Neutrophil (primary cell): ENCODE results near the gene MARF1.

Source experiments
- H3K27ac ChIP-seq: fragments of 200-600 bp; sonication (generic); 2 replicates; pipeline ENCODE4 v1.5.1; 2016; ENCODE audit warnings: mild to moderate bottlenecking, moderate library complexity
- H3K27me3 ChIP-seq: fragments of 200-600 bp; sonication (generic); 2 replicates; pipeline ENCODE4 v1.6.0; 2016; ENCODE audit warnings: mild to moderate bottlenecking
- H3K36me3 ChIP-seq: fragments of 200-600 bp; sonication (generic); 2 replicates; pipeline ENCODE4 v1.5.1; 2017
- H3K4me1 ChIP-seq, 2 experiments: fragments of 200-600 bp in 1 of 2; sonication (generic) in 1 of 2; 1 replicate in 1 of 2; 2 replicates in 1 of 2; pipeline versions ENCODE4 v1.5.1 to v1.6.1; 2013 to 2016; ENCODE audit warnings: low read depth in 1 of 2, low read length in 1 of 2, mild to moderate bottlenecking in 1 of 2, moderate library complexity in 1 of 2; ENCODE audit not compliant: control insufficient read depth in 1 of 2, insufficient read depth in 1 of 2
- H3K4me3 ChIP-seq, 2 experiments: fragments of 200-600 bp in 1 of 2; sonication (generic) in 1 of 2; 1 replicate in 1 of 2; 2 replicates in 1 of 2; pipeline ENCODE4 v1.5.1; 2013 to 2016; ENCODE audit warnings: low read depth in 1 of 2, low read length in 1 of 2, mild to moderate bottlenecking in 1 of 2, moderate library complexity in 1 of 2
- H3K9me3 ChIP-seq: fragments of 200-600 bp; sonication (generic); 2 replicates; pipeline ENCODE4 v1.5.1; 2016
- CTCF ChIP-seq: fragments of 200-600 bp; sonication (generic); IDR thresholded peaks from 2 replicates; pipeline ENCODE4 v1.5.1; 2016; ENCODE audit warnings: antibody characterized with exemption

MARF1 gene

GRCh38 chr16:15686287-15686686 lies 43.3 kb upstream of the MARF1 start:
- peak overlapping the region; percentile 7 for H3K27ac ChIP-seq
- H3K4me1 ChIP-seq: no peaks in the 10 kb centered on the region
- no peaks in the 10 kb centered on the region for H3K27me3 ChIP-seq
- no peak for TF ChIP-seq CTCF
- H3K4me3 ChIP-seq: no peak overlapping the region
- peaks cover 95% of the 10 kb centered on the region for H3K36me3 ChIP-seq
- no peaks in the 10 kb centered on the region for H3K9me3 ChIP-seq

GRCh38 chr16:15682105-15682570 lies 39.2 kb upstream of the MARF1 start:
- peak overlapping the region; percentile 44 for H3K27ac ChIP-seq

GRCh38 chr16:15677447-15677846 lies 34.5 kb upstream of the MARF1 start:
- peaks cover 25 to 35% of the 10 kb centered on the region in 2 experiments for H3K4me1 ChIP-seq
- peak overlapping the region; percentile 42 for H3K27ac ChIP-seq
- H3K27me3 ChIP-seq: no peaks in the 10 kb centered on the region
- H3K4me3 ChIP-seq: no peak overlapping the region
- peaks cover 66% of the 10 kb centered on the region for H3K36me3 ChIP-seq
- no peak for TF ChIP-seq CTCF
- no peaks in the 10 kb centered on the region for H3K9me3 ChIP-seq

More at GRCh38 chr16:15682105-15682570, 39.2 kb upstream of the MARF1 start:
- no peaks in the 10 kb centered on the region for H3K9me3 ChIP-seq
- no peak overlapping the region for H3K4me3 ChIP-seq
- TF ChIP-seq CTCF: peak; percentile 58
- H3K27me3 ChIP-seq: no peaks in the 10 kb centered on the region
- H3K36me3 ChIP-seq: peaks cover 92% of the 10 kb centered on the region
- H3K4me1 ChIP-seq: no peaks in the 10 kb centered on the region

GRCh38 chr16:15676506-15676905 lies 33.6 kb upstream of the MARF1 start:
- TF ChIP-seq CTCF: no peak
- Histone ChIP-seq H3K4me3 (no peak overlapping the region), H3K4me1 (peaks cover 34 to 44% of the 10 kb centered on the region in 2 experiments), H3K27ac (no peak overlapping the region), H3K9me3 (no peaks in the 10 kb centered on the region), H3K27me3 (no peaks in the 10 kb centered on the region), H3K36me3 (peaks cover 58% of the 10 kb centered on the region)

- peak overlapping the region in 1 of 2 experiments; percentile 63 for H3K4me3 ChIP-seq
- no peak for TF ChIP-seq CTCF
- H3K27me3 ChIP-seq: no peaks in the 10 kb centered on the region
- H3K36me3 ChIP-seq: peaks cover 56% of the 10 kb centered on the region
- peak overlapping the region; percentile 99 for H3K27ac ChIP-seq
- peaks cover 54 to 64% of the 10 kb centered on the region in 2 experiments for H3K4me1 ChIP-seq
- no peaks in the 10 kb centered on the region for H3K9me3 ChIP-seq
Measured at GRCh38 chr16:15674571-15674970, 31.6 kb upstream of the MARF1 start.
